K562 (cell line): Measurements from ENCODE around the gene HIVEP3. TPM values are rescaled to one million over a fixed set of nuclear protein-coding genes. Genes with fewer than 3 reads are reported as not detected.
A peak's percentile ranks its signal among the peaks of the same experiment; 100 is the strongest.

Experiments used
- ATAC-seq: fragments of 200-7000 bp; cut with Tn5 transposase; 3 replicates; pipeline ENCODE4 v1.9.1; 2020; ENCODE audit warnings: moderate library complexity
- BruUV-seq: library from RNA; stranded (reverse); fragments of 400-500 nt; replicated peaks from 2 replicates; lab custom pipeline; 2021; lab: Mats Ljungman, UMichigan
- CTCF ChIA-PET: fragments of 300-600 bp; formaldehyde crosslinking; extraction: SDS; loops from one replicate; lab custom pipeline; 2021; ENCODE audit warnings: low intra/inter-chr PET ratio; lab: Yijun Ruan, JAX
- POLR2A ChIA-PET: fragments of 300-600, 350-650 bp; sonication (Branson Sonifier 250); formaldehyde crosslinking; extraction: SDS; loops from one replicate; lab custom pipeline; 2021; ENCODE audit warnings: antibody characterized with exemption, inconsistent platforms; lab: Yijun Ruan, JAX
- DNase-seq, 4 experiments: peaks; one replicate each; pipeline versions ENCODE4 v3.0.0 to v3.0.0-alpha.2; 2011 to 2018; ENCODE audit warnings: low spot score in 3 of 4, mixed read lengths in 3 of 4; ENCODE audit errors: extremely low read depth in 1 of 4
- FAIRE-seq: peaks from 2 replicates; lab custom pipeline; 2011; peaks lifted over from hg19 to GRCh38; lab: Jason Lieb, UNC
- H2AFZ ChIP-seq: 2 replicates; pipeline ENCODE4 v1.6.0; 2011; ENCODE audit warnings: low read depth, low read length, control low read depth, inconsistent platforms
- H3K27ac ChIP-seq: fragments of 200-600 bp; 3 replicates; pipeline ENCODE4 v1.8.0; 2011; ENCODE audit warnings: low read depth, mild to moderate bottlenecking, control low read depth, inconsistent platforms, low read length, moderate library complexity, mixed read lengths; ENCODE audit errors: extremely low read depth
- H3K27me3 ChIP-seq, 2 experiments: fragments of 300-600 bp in 1 of 2; 2 replicates in 1 of 2; 3 replicates in 1 of 2; pipeline versions ENCODE4 v1.6.0 to v1.8.0; 2011; ENCODE audit warnings: inconsistent platforms in 2 of 2, low read length in 2 of 2, mild to moderate bottlenecking in 1 of 2, mixed read lengths in 1 of 2, moderate library complexity in 1 of 2; ENCODE audit not compliant: control insufficient read depth in 2 of 2, insufficient read depth in 2 of 2
- H3K36me3 ChIP-seq: fragments of 300-600 bp; 3 replicates; pipeline ENCODE4 v1.8.0; 2011; ENCODE audit warnings: mild to moderate bottlenecking, low read length, inconsistent platforms; ENCODE audit not compliant: control insufficient read depth, insufficient read depth
- H3K4me1 ChIP-seq, 2 experiments: fragments of 200-600 bp in 1 of 2; replicated peaks in 1 of 2; 2 replicates in 1 of 2; 3 replicates in 1 of 2; pipeline versions ENCODE4 v1.5.1 to v1.8.0; 2011; ENCODE audit warnings: inconsistent platforms in 2 of 2, low read length in 2 of 2, mild to moderate bottlenecking in 1 of 2, mixed read lengths in 1 of 2, moderate library complexity in 1 of 2; ENCODE audit not compliant: control insufficient read depth in 2 of 2, insufficient read depth in 2 of 2
- H3K4me2 ChIP-seq: 2 replicates; pipeline ENCODE4 v1.6.1; 2011; ENCODE audit warnings: low read length, control low read depth, inconsistent platforms, mixed read lengths; ENCODE audit not compliant: insufficient read depth
- H3K4me3 ChIP-seq: fragments of 200-600 bp; sonication (generic), shearing (Covaris generic); 2 replicates; pipeline ENCODE4 v1.5.1; 2016; ENCODE audit warnings: control low read depth, inconsistent platforms
- H3K79me2 ChIP-seq: fragments of 200-600 bp; 3 replicates; pipeline ENCODE4 v1.8.0; 2011; ENCODE audit warnings: low read length, inconsistent platforms; ENCODE audit not compliant: control insufficient read depth, insufficient read depth
- H3K9ac ChIP-seq, 2 experiments: 2 replicates each; pipeline versions ENCODE4 v1.6.0 to v1.6.1; 2011; ENCODE audit warnings: low read depth in 2 of 2, low read length in 2 of 2, control low read depth in 1 of 2, inconsistent platforms in 1 of 2, mild to moderate bottlenecking in 1 of 2, mixed read lengths in 1 of 2; ENCODE audit not compliant: insufficient read depth in 1 of 2
- H3K9me1 ChIP-seq: one replicate; pipeline ENCODE4 v1.6.0; 2011; ENCODE audit warnings: inconsistent platforms, mild to moderate bottlenecking, low read length, moderate library complexity; ENCODE audit not compliant: control insufficient read depth, insufficient read depth
- H3K9me3 ChIP-seq: replicated peaks from 2 replicates; pipeline ENCODE4 v1.5.1; 2011; ENCODE audit warnings: low read depth, low read length, inconsistent platforms; ENCODE audit not compliant: control insufficient read depth, insufficient read depth
- H4K20me1 ChIP-seq: replicated peaks from 2 replicates; pipeline ENCODE4 v1.6.1; 2011; ENCODE audit warnings: low read length, inconsistent platforms, mixed read lengths; ENCODE audit not compliant: control insufficient read depth, insufficient read depth
- ATF2 ChIP-seq: sonication (generic); formaldehyde crosslinking; IDR thresholded peaks from 2 replicates; pipeline ENCODE4 v1.8.1; 2022; ENCODE audit warnings: missing genetic modification reagents
- C11orf30 ChIP-seq: fragments of 450-650 bp; IDR thresholded peaks from 2 replicates; pipeline ENCODE4 v1.6.1; 2016; ENCODE audit warnings: low read depth, mild to moderate bottlenecking
- CREB1 ChIP-seq, 2 experiments: sonication (generic) in 1 of 2; formaldehyde crosslinking in 1 of 2; IDR thresholded peaks; 2 replicates each; pipeline versions ENCODE4 v1.6.1 to v1.8.0; 2012 to 2022; ENCODE audit warnings: inconsistent platforms in 1 of 2, mild to moderate bottlenecking in 1 of 2, missing genetic modification reagents in 1 of 2, moderate library complexity in 1 of 2
- E2F6 ChIP-seq, 2 experiments: IDR thresholded peaks; 2 replicates each; pipeline ENCODE4 v1.6.1; 2011; ENCODE audit warnings: borderline replicate concordance in 1 of 2, control low read depth in 1 of 2, low read depth in 1 of 2, low read length in 1 of 2, mild to moderate bottlenecking in 1 of 2, mixed read lengths in 1 of 2, moderate library complexity in 1 of 2; ENCODE audit not compliant: insufficient read depth in 1 of 2, insufficient read length in 1 of 2, poor library complexity in 1 of 2, severe bottlenecking in 1 of 2; ENCODE audit errors: extremely low read depth in 1 of 2
- ETV1 ChIP-seq: fragments of 450-650 bp; conservative IDR thresholded peaks from 2 replicates; pipeline ENCODE4 v1.6.1; 2016; ENCODE audit warnings: missing genetic modification characterization, control low read depth, low read depth, missing compliant biosample characterization
- KLF13 ChIP-seq: fragments of 450-650 bp; IDR thresholded peaks from 2 replicates; pipeline ENCODE4 v1.6.1; 2016; ENCODE audit warnings: missing genetic modification characterization, low read depth, mild to moderate bottlenecking, missing compliant biosample characterization, moderate library complexity, borderline replicate concordance
- POLR2G ChIP-seq: fragments of 200-400 bp; formaldehyde crosslinking; IDR thresholded peaks from 2 replicates; pipeline ENCODE4 v1.6.1; 2017; ENCODE audit warnings: low read depth, mild to moderate bottlenecking, antibody characterized with exemption, low read length, moderate library complexity
- RB1 ChIP-seq: fragments of 450-650 bp; IDR thresholded peaks from 2 replicates; pipeline ENCODE4 v1.6.1; 2017; ENCODE audit warnings: low read depth, mild to moderate bottlenecking
- SAFB ChIP-seq: fragments of 200-400 bp; formaldehyde crosslinking; IDR thresholded peaks from 2 replicates; pipeline ENCODE4 v1.6.1; 2017; ENCODE audit warnings: low read depth, low read length, borderline replicate concordance
- SMARCE1 ChIP-seq: fragments of 450-650 bp; IDR thresholded peaks from 2 replicates; pipeline ENCODE4 v1.7.1; 2016; ENCODE audit warnings: mild to moderate bottlenecking
- ZEB2 ChIP-seq: fragments of 450-650 bp; IDR thresholded peaks from 2 replicates; pipeline ENCODE4 v1.6.1; 2016
- ZNF12 ChIP-seq: sonication (generic); formaldehyde crosslinking; IDR thresholded peaks from 2 replicates; pipeline ENCODE4 v1.4.0; 2020; ENCODE audit warnings: mild to moderate bottlenecking, missing genetic modification reagents
- ZNF165 ChIP-seq: fragments of 250-450 bp; sonication (Bioruptor Pico); IDR thresholded peaks from 2 replicates; pipeline ENCODE4 v1.4.0; 2020; ENCODE audit warnings: borderline replicate concordance
- ZNF431 ChIP-seq: sonication (generic); formaldehyde crosslinking; IDR thresholded peaks from 2 replicates; pipeline ENCODE4 v1.8.0; 2022; ENCODE audit warnings: mild to moderate bottlenecking, missing genetic modification reagents
- ZNF740 ChIP-seq, 3 experiments: fragments of 200-800 bp in 1 of 3; sonication (Bioruptor generic) in 1 of 3; sonication (generic) in 1 of 3; formaldehyde crosslinking in 1 of 3; IDR thresholded peaks; 2 replicates each; pipeline versions ENCODE4 v1.6.1 to v1.8.0; 2016 to 2022; ENCODE audit warnings: mild to moderate bottlenecking in 2 of 3, missing compliant biosample characterization in 2 of 3, missing genetic modification characterization in 2 of 3, missing genetic modification reagents in 1 of 3
- WGBS: fragments of 100-300 bp; shearing (Covaris generic); methylation state at CpG from one replicate; pipeline ENCODE4 v1.1.6; 2016; ENCODE audit warnings: low coverage, mixed read lengths; ENCODE audit not compliant: insufficient coverage; ENCODE audit errors: missing lambda C conversion rate; 5-methylcytosine and 5-hydroxymethylcytosine counted together
- in situ Hi-C: fragments of 300-500 bp; cut with MboI; formaldehyde crosslinking; loops from 4 replicates; pipeline ENCODE4 v1.15.0; 2018; ENCODE audit warnings: inconsistent platforms, mixed read lengths
- intact Hi-C: fragments of 100-400 bp; cut with micrococcal nuclease; formaldehyde crosslinking; loops from 2 replicates; pipeline ENCODE4 v1.14.2; 2022
- polyA plus RNA-seq, 8 experiments: library from polyadenylated mRNA; depleted of rRNA in 4 of 8; stranded (reverse) in 5 of 8; unstranded in 3 of 8; fragments of >200 nt; fragmentation: Nextera tagmentation in 2 of 8; fragmentation: Illumina TruSeq in 1 of 8; extraction: Ambion mirVana in 2 of 8; extraction: Trizol in 1 of 8; gene quantifications; 2 replicates each; pipeline versions ENCODE4 v1.2.1 to v1.2.3, GENCODE V29; 2011 to 2014; ENCODE audit warnings: inconsistent platforms in 1 of 8, missing spikeins in 1 of 8
- total RNA-seq, 7 experiments: library from RNA; depleted of rRNA in 6 of 7; stranded (reverse); fragments of >200 nt in 6 of 7; fragmentation: Illumina TruSeq in 2 of 7; extraction: Trizol in 2 of 7; gene quantifications; 2 replicates each; pipeline versions ENCODE4 v1.2.1 to v1.2.3, GENCODE V29; 2011 to 2021; ENCODE audit warnings: low replicate concordance in 1 of 7

HIVEP3 gene
- total and polyA plus RNA-seq, 9 of the 15 experiments (the other 6 are each of a cell fraction or from before 2014, with no cell fraction given) = 0.09 to 0.58 (median 0.34) TPM; not detected in 1

GRCh38 chr1:41496080-41497055 lies 422.4 kb downstream of the HIVEP3 start:
- intact Hi-C loops = no loop called here
- FAIRE-seq = peak; percentile 71
- TF ChIP-seq RB1 (peak; percentile 89), CREB1 (IDR thresholded peaks at IDR 0.05) (peak; percentile 40; the same call in 1 of the 2 replicates), CREB1 (CRISPR knock-in tag; IDR thresholded peaks at IDR 0.05) (peak; percentile 67), C11orf30 (peak; percentile 61), POLR2G (peak; percentile 79), ZNF431 (CRISPR knock-in tag) (0 out of 2 replicates have a peak, but pooled peaks have one; percentile 58), ZNF740 (CRISPR knock-in tag; IDR thresholded peaks at IDR 0.05) (peak; percentile 33; the same call in 1 of the 2 replicates), ZNF740 (tag; IDR thresholded peaks at IDR 0.05) (no peak), ATF2 (CRISPR knock-in tag) (peak; percentile 65; the same call in 1 of the 2 replicates), SAFB (0 out of 2 replicates have a peak, but pooled peaks have one; percentile 41), ZEB2 (peak; percentile 79; the same call in 1 of the 2 replicates), E2F6 (IDR thresholded peaks at IDR 0.05; ENCODE audit: borderline replicate concordance in 1 of 2, extremely low read depth in 1 of 2, insufficient read depth in 1 of 2, insufficient read length in 1 of 2, low read depth in 1 of 2, low read length in 1 of 2, poor library complexity in 1 of 2, severe bottlenecking in 1 of 2) (peak; percentile 80 to 94), KLF13 (tag) (0 out of 2 replicates have a peak, but pooled peaks have one; percentile 48), SMARCE1 (no peak), ETV1 (tag) (no peak), ZNF165 (CRISPR knock-in tag) (no peak), ZNF12 (CRISPR knock-in tag) (peak; percentile 46; the same call in 1 of the 2 replicates)

More at GRCh38 chr1:41496080-41497055, 422.4 kb downstream of the HIVEP3 start:
- CTCF ChIA-PET = interaction anchor here (0.6 kb wide), 1 partner anchor 492 kb away, joined by 3 read pairs; no protein-coding TSS in a partner anchor
- Histone ChIP-seq H3K4me1 (peaks cover 27 to 48% of the 10 kb centered on the region in 2 experiments; a peak in 4 of 5 replicates), H3K4me2 (peak overlapping the region; percentile 78), H3K27me3 (peaks cover 0 to 8% of the 10 kb centered on the region in 2 experiments; a peak in 1 of 5 replicates), H3K9me3 (no peaks in the 10 kb centered on the region), H3K9me1 (peaks cover 6% of the 10 kb centered on the region), H2AFZ (peak overlapping the region; percentile 92), H4K20me1 (no peaks in the 10 kb centered on the region), H3K4me3 (peak overlapping the region; percentile 22), H3K9ac (peak overlapping the region; percentile 72 to 86; a peak in 3 of 4 replicates), H3K36me3 (no peaks in the 10 kb centered on the region), H3K79me2 (no peaks in the 10 kb centered on the region), H3K27ac (peak overlapping the region; percentile 70; the same call in 2 of the 3 replicates)
- POLR2A ChIA-PET = interaction anchor here (0.6 to 0.7 kb wide), 2 partner anchors 15 to 386 kb away, joined by 3 read pairs; no protein-coding TSS in a partner anchor
- ATAC-seq = peak; percentile 87
- 11% methylated on average over 49 of the region's 74 CpGs for WGBS
- no TSS peak for BruUV-seq
- DNase-seq = peak; percentile 81 to 92 (median 90)
- in situ Hi-C loops = no loop called here
